Uterus (tissue), 2 donors: Measurements from ENCODE around the gene PRR33.

ENCODE experiments used
- POLR2A ChIP-seq, 2 donors: fragments of 450-650 bp; IDR thresholded peaks; one replicate each; pipeline ENCODE4 v1.6.1; 2016; ENCODE audit warnings: antibody characterized with exemption in 2 of 2, mild to moderate bottlenecking in 1 of 2, moderate library complexity in 1 of 2
- TF ChIP-seq, protein P1 (sequence below), 4 experiments: fragments of 200-600 bp in 2 of 4; fragments of 450-650 bp in 2 of 4; sonication (generic) in 2 of 4; IDR thresholded peaks; one replicate each; pipeline ENCODE4 v1.5.1; 2016 to 2019; ENCODE audit warnings: antibody characterized with exemption in 4 of 4, mild to moderate bottlenecking in 2 of 4, moderate library complexity in 1 of 4

DNA sequence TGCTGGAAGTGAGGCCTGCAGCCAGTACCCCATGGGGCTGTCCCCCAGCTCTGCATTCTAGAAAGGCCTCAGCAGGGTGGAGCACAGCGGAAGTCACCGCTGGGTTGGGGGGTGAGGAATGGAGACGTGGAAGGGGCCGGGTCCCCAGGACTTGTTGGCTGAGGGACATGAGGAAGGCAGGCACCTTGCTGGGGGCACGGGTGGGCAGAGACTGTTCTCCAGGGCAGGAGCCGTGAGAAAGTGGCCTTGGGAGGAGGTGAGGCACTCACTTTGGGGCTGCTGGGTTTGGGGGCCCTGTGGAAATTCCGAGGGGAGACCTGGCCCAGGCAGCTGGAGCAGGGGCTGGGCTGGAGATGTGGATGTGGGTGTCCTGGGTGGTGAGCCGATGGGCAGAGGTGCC lies 47.9 kb downstream of the PRR33 start:
- TF ChIP-seq, protein P1, sequence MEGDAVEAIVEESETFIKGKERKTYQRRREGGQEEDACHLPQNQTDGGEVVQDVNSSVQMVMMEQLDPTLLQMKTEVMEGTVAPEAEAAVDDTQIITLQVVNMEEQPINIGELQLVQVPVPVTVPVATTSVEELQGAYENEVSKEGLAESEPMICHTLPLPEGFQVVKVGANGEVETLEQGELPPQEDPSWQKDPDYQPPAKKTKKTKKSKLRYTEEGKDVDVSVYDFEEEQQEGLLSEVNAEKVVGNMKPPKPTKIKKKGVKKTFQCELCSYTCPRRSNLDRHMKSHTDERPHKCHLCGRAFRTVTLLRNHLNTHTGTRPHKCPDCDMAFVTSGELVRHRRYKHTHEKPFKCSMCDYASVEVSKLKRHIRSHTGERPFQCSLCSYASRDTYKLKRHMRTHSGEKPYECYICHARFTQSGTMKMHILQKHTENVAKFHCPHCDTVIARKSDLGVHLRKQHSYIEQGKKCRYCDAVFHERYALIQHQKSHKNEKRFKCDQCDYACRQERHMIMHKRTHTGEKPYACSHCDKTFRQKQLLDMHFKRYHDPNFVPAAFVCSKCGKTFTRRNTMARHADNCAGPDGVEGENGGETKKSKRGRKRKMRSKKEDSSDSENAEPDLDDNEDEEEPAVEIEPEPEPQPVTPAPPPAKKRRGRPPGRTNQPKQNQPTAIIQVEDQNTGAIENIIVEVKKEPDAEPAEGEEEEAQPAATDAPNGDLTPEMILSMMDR (IDR thresholded peaks at IDR 0.05), result no peak
- no peak for TF ChIP-seq POLR2A (IDR thresholded peaks at IDR 0.05)
